Neural cell (in vitro differentiated cells): Measurements from ENCODE around the gene DCAF5.

Experiments used
- EZH2 ChIP-seq: fragments of 200-600, 300-800 bp; shearing (Covaris generic), sonication (generic); IDR thresholded peaks from 2 replicates; pipeline ENCODE4 v1.6.1; 2014; ENCODE audit warnings: antibody characterized with exemption, low read length, borderline replicate concordance, mild to moderate bottlenecking; ENCODE audit not compliant: insufficient read depth, poor library complexity, severe bottlenecking
- POLR2AphosphoS5 ChIP-seq: IDR thresholded peaks from 2 replicates; pipeline ENCODE4 v1.6.1; 2012
- RAD21 ChIP-seq: fragments of 450-650 bp; conservative IDR thresholded peaks from 2 replicates; pipeline ENCODE4 v1.6.1; 2014; ENCODE audit warnings: antibody characterized with exemption, mild to moderate bottlenecking, moderate library complexity
- TAF1 ChIP-seq: IDR thresholded peaks from 2 replicates; pipeline ENCODE4 v1.6.1; 2012; ENCODE audit warnings: low read depth
- TF ChIP-seq, protein P1 (sequence below): fragments of 450-650 bp; IDR thresholded peaks from 2 replicates; pipeline ENCODE4 v1.5.1; 2014; ENCODE audit warnings: antibody characterized with exemption, mild to moderate bottlenecking, moderate library complexity; ENCODE audit not compliant: poor library complexity, severe bottlenecking

DNA sequence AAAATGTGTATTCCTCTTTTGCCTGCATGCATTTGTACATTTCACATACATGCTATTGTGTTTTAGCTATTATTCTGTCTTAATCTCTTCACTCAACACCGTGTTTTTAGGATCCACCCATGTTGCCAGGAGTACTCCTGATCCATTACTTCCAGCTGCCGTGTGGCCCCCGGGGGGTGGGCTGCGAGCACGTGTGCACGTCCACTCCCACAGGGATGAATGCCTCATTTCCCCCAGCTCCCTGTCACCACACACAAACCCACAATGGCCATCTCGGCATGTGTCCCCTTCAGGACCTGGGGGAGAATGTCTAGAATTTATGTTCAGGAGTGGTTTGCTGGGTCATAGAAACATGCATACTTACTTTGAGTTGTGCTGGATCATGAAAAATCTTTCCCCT, 111.1 kb downstream of the DCAF5 start:
- TF ChIP-seq TAF1: no peak
- TF ChIP-seq, protein P1, sequence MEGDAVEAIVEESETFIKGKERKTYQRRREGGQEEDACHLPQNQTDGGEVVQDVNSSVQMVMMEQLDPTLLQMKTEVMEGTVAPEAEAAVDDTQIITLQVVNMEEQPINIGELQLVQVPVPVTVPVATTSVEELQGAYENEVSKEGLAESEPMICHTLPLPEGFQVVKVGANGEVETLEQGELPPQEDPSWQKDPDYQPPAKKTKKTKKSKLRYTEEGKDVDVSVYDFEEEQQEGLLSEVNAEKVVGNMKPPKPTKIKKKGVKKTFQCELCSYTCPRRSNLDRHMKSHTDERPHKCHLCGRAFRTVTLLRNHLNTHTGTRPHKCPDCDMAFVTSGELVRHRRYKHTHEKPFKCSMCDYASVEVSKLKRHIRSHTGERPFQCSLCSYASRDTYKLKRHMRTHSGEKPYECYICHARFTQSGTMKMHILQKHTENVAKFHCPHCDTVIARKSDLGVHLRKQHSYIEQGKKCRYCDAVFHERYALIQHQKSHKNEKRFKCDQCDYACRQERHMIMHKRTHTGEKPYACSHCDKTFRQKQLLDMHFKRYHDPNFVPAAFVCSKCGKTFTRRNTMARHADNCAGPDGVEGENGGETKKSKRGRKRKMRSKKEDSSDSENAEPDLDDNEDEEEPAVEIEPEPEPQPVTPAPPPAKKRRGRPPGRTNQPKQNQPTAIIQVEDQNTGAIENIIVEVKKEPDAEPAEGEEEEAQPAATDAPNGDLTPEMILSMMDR: no peak
- no peak for TF ChIP-seq POLR2AphosphoS5
- no peak for TF ChIP-seq EZH2
- no peak for TF ChIP-seq RAD21
